ENCODE measurements around the gene PCK2. TPM values are rescaled to one million over a fixed set of nuclear protein-coding genes. Genes with fewer than 3 reads are reported as not detected.
"Not testable (repeated sequence)": the region's sequence is repeated elsewhere in the genome, so short reads cannot be mapped to it uniquely, and the experiment has no call there.

The PCK2 gene
- 2.5 TPM for total RNA-seq
- polyA plus RNA-seq (ENCODE audit: insufficient read depth in 1 of 8, insufficient read length in 8 of 8, low replicate concordance in 1 of 8): 10 to 100 TPM in 1 of 8 donors, 1 to 10 TPM in 7; 3.4 to 15.6 (median 3.9) TPM
- long read RNA-seq, donor 1, partial matches to known transcripts: 0 of 1 reads
- long read RNA-seq, donor 1, other reads (novel, unspliced or antisense): 0 of 1 reads
- long read RNA-seq, donor 2: 0 reads
- long read RNA-seq, donor 3: 0 reads
- long read RNA-seq, donor 4: 0 reads
- long read RNA-seq, donor 5, partial matches to known transcripts: 0 of 3 reads
- long read RNA-seq, donor 5, other reads (novel, unspliced or antisense): 0 of 3 reads
- long read RNA-seq, donor 6, partial matches to known transcripts: 0 of 1 reads
- long read RNA-seq, donor 6, other reads (novel, unspliced or antisense): 0 of 1 reads
- long read RNA-seq, donor 7: 0 reads
- long read RNA-seq, donor 8, partial matches to known transcripts: 0 of 1 reads
- long read RNA-seq, donor 8, other reads (novel, unspliced or antisense): 0 of 1 reads
- long read RNA-seq, donor 9: 0 reads
- long read RNA-seq, donor 10, partial matches to known transcripts: 0 of 1 reads
- long read RNA-seq, donor 10, other reads (novel, unspliced or antisense): 0 of 1 reads
- long read RNA-seq, donor 11: 0 reads

DNA sequence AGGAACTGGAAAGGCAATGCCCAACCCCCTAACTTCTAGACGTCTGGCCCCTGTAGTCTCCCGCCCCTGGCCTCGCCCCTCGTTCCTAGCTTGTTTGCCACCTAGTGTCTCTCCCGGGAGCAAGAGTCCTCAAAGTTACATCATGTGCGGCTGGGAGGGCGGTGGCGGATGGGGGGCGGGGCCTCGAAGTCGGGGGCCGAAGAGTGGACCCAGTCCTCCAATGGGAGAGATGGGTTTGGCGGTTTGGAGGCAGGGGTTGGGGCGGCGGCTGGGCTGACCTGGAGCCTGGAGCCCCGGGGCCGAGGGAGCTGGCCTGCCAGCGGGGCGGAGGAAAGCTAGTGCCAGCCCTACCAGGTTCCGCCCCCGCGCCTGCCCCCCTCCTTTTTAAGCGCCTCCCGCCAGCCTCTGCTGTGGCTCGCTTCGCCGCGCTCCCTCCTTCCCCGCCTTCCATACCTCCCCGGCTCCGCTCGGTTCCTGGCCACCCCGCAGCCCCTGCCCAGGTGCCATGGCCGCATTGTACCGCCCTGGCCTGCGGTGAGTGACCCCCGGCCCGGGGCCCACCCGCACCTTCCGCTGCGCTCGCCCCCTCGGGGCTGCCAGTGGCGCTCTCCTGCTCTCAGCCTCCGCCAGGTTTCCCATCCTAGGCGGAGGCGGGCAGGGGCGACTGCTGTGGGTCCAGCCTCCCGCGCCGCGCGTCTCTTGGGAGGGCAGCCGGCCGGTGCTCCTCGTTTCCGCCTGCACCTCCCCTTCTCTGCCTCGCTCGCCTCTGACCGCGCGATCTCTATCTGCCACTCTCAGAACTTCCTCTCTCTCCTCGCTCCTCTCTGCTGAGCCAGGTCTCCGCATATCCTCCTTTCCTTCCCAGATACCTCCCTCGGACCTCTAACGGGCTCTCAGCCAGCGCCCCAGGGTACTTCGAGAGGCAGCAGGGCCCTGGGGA is at the start of gene PCK2:
Gene PCK2 (plus strand): TSS at position 411 of the 940 bp plus-strand sequence. CDS start 95 bp downstream, at position 506.
- DNase-seq: peak; percentile 81
- H3K27ac ChIP-seq (ENCODE audit: low read length): peak within 1 kb of the TSS; percentile 77

DNA sequence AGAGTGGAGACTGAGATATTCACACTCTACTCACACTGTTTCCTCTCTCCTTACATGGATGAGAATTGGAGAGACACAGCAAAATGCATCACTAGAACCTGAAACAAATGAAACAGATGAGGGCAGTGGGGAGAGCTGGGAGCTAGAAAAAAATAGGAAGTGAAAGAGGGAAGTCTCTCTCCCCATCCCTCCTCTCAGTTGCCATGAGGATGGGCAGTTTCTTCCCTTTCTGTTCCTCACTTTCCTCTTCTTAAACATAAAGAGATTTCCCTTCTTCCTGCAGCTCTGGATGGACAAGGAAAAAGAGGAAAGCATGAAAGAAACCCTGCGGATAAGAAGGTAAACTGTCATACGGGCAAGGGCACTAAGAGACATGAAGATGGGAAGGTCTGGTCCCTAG is 45.1 kb upstream of the PCK2 start:
- H3K27me3 ChIP-seq (ENCODE audit: control insufficient read depth, insufficient read depth, low read length): peaks cover 26% of the 10 kb centered on the region
- WGBS (ENCODE audit: insufficient coverage): no CpG with 5 or more reads among the region's 2 CpGs
- not testable (repeated sequence) for DNase-seq; H3K9me3 ChIP-seq (replicated peaks; ENCODE audit: control insufficient read depth, low read depth, low read length); H3K4me3 ChIP-seq (ENCODE audit: low read length); H3K27ac ChIP-seq (ENCODE audit: low read length); H3K36me3 ChIP-seq (ENCODE audit: control insufficient read depth, insufficient read depth, low read length)
- peaks cover 14% of the 10 kb centered on the region for H3K4me1 ChIP-seq (ENCODE audit: control insufficient read depth, insufficient read depth, low read length)

More for the DNA sequence above, at the start of gene PCK2:
- Histone ChIP-seq H3K27me3 (ENCODE audit: control insufficient read depth, insufficient read depth, low read length) (no peaks in the 10 kb centered on the region), H3K4me1 (ENCODE audit: control insufficient read depth, insufficient read depth, low read length) (peaks cover 25% of the 10 kb centered on the region), H3K4me3 (ENCODE audit: low read length) (peak within 1 kb of the TSS; percentile 76), H3K9me3 (replicated peaks; ENCODE audit: control insufficient read depth, low read depth, low read length) (no peaks in the 10 kb centered on the region), H3K36me3 (ENCODE audit: control insufficient read depth, insufficient read depth, low read length) (no peaks in the 10 kb centered on the region)
- 0% methylated on average over 52 of the region's 68 CpGs for WGBS (ENCODE audit: insufficient coverage)

DNA sequence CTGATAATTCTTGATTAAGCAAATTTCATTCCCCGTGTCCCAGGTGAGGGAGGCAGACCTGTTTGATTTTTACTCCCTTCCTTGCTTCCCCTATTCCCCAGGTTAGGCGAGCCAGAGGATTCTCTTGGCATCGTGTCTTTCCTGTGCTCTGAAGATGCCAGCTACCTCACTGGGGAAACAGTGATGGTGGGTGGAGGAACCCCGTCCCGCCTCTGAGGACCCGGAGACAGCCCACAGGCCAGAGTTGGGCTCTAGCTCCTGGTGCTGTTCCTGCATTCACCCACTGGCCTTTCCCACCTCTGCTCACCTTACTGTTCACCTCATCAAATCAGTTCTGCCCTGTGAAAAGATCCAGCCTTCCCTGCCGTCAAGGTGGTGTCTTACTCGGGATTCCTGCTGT is 43.4 kb upstream of the PCK2 start:
- Histone ChIP-seq H3K4me1 (ENCODE audit: control insufficient read depth, insufficient read depth, low read length) (peaks cover 14% of the 10 kb centered on the region), H3K27me3 (ENCODE audit: control insufficient read depth, insufficient read depth, low read length) (peaks cover 29% of the 10 kb centered on the region)
- H3K9me3 ChIP-seq (replicated peaks; ENCODE audit: control insufficient read depth, low read depth, low read length); H3K4me3 ChIP-seq (ENCODE audit: low read length); DNase-seq; H3K27ac ChIP-seq (ENCODE audit: low read length); H3K36me3 ChIP-seq (ENCODE audit: control insufficient read depth, insufficient read depth, low read length): not testable (repeated sequence)
- 100% methylated on average over 1 of the region's 8 CpGs for WGBS (ENCODE audit: insufficient coverage)

DNA sequence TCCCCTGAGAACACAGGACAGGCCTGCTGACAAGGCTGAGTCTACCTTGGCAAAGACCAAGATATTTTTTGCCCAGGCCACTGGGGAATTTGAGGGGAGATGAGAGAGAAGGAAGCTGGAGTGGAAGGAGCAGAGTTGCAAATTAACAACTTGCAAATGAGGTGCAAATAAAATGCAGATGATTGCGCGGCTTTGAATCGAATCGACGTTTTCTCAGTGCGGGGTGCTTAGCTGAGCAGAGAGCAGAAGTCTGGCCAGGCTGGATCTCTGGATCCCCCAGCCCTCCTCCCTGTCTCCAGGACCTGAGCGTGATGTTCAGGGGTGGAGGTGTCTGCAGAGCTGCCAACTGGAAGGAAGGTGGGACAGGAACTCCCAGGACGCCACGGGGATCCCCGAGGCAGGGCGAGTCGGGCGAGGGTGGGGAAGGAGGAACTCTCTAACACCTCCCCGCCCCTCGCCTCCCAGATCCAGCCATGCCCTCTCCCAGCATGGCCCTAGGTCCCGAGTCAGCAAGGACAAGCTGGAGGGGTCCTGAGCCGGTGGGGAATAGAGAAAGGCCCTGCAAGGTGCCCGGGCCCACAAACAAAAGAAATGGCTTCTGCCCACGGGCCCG is 42.8 kb upstream of the PCK2 start:
- WGBS (ENCODE audit: insufficient coverage): 0% methylated on average over 5 of the region's 20 CpGs
- H3K27me3 ChIP-seq (ENCODE audit: control insufficient read depth, insufficient read depth, low read length): peaks cover 29% of the 10 kb centered on the region
- DNase-seq: no peak
- no peak overlapping the region for H3K27ac ChIP-seq (ENCODE audit: low read length)
- peaks cover 14% of the 10 kb centered on the region for H3K4me1 ChIP-seq (ENCODE audit: control insufficient read depth, insufficient read depth, low read length)
- no peaks in the 10 kb centered on the region for H3K9me3 ChIP-seq (replicated peaks; ENCODE audit: control insufficient read depth, low read depth, low read length)
- peak overlapping the region; percentile 43 for H3K4me3 ChIP-seq (ENCODE audit: low read length)
- H3K36me3 ChIP-seq (ENCODE audit: control insufficient read depth, insufficient read depth, low read length): no peaks in the 10 kb centered on the region

DNA sequence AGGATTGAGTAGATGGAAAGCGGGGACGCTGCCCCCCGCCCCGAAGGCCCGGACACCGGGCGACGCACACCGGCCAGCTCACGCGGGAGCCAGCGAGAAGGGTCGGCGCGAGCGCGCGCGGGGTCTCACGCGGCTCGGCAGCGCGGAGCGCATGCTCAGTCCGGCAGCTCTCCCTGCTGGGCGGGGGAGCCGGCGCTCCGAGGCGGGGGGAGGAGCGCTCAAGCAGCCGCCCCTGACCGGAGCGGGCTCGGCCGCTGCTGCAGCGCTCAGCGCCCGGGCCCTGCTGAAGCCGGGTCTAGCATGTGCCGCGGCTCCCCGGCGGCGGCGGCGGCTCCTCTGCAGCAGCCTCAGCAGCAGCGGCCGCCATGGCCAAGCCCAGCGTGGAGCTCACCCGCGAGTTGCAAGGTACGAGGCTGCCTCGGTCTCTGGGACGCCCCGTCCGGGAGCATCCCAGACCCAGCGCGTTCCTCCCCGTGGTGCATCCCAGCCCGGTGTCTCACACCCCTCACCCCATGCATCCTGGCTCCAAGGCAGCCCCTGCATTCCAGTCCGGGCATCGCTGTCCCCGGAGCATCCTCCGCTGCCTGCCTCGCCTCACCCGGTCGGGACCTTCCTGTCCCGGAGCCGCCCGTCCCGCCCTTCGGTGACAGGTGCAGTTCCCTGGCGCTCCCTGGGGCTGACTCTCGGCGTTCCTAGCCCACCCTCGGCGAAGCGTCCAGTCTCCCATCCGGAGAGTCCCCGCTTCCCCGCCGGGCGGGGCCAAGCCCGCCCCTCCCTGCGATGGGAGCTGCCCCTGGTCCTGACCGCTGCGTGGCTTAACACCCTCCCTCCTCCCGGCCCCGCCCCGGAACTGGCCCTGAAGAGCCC is 42.1 kb upstream of the PCK2 start, which contains the start of gene CARMIL3:
Gene CARMIL3 (plus strand): TSS at position 221 of the 867 bp plus-strand sequence. CDS start 145 bp downstream, at position 366.
- Histone ChIP-seq H3K27me3 (ENCODE audit: control insufficient read depth, insufficient read depth, low read length) (peaks cover 29% of the 10 kb centered on the region), H3K36me3 (ENCODE audit: control insufficient read depth, insufficient read depth, low read length) (no peaks in the 10 kb centered on the region), H3K9me3 (replicated peaks; ENCODE audit: control insufficient read depth, low read depth, low read length) (no peaks in the 10 kb centered on the region), H3K4me3 (ENCODE audit: low read length) (peak within 1 kb of the TSS; percentile 48), H3K27ac (ENCODE audit: low read length) (no peak within 1 kb of the TSS), H3K4me1 (ENCODE audit: control insufficient read depth, insufficient read depth, low read length) (peaks cover 14% of the 10 kb centered on the region)
- under 1% methylated on average over 84 of the region's 92 CpGs for WGBS (ENCODE audit: insufficient coverage)
- peak; percentile 78 for DNase-seq

DNA sequence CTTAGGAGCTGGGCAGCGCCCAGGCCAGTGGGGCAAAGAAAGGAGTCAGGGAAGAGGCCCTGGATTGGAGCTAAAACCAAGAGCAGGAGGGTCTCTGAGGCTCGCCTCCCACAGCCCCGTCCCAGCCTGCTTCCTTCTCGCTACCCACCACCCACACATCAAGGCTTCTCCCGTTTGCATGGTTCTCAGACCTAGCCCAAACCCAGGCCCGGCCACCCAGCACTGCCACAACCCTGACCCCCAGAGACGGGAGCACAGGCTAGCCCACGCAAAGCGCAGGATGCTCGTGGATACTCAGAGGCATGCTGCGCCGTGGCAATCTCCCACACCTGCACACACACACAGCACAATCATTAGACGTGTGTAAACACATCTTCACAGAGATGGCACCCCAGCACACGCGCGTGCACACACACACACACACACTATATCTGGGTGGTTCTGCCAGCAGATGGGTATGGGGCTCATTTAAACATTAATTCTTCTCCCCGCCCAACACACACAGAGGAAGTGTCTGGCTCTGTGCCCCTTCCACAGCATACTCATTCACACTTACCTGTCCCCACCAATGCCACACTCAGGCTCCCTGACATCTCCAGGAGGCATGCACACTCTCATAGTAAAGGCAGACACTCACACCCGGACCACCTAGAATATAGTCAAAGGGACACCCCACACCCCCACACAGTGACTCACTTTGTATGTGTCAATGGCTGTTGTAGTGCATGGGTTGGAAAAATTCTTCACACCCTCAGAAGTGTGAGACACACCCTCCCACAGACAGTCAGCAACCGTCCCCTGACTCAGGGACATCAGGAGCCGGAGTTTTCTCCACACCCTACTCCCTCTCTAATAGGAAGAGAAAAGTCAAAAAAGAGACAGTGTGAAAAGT is 41.2 kb upstream of the PCK2 start:
- H3K9me3 ChIP-seq (replicated peaks; ENCODE audit: control insufficient read depth, low read depth, low read length): no peaks in the 10 kb centered on the region
- DNase-seq: no peak
- no peaks in the 10 kb centered on the region for H3K36me3 ChIP-seq (ENCODE audit: control insufficient read depth, insufficient read depth, low read length)
- H3K27me3 ChIP-seq (ENCODE audit: control insufficient read depth, insufficient read depth, low read length): peaks cover 29% of the 10 kb centered on the region
- H3K4me1 ChIP-seq (ENCODE audit: control insufficient read depth, insufficient read depth, low read length): peaks cover 14% of the 10 kb centered on the region
- no peak overlapping the region for H3K27ac ChIP-seq (ENCODE audit: low read length)
- WGBS (ENCODE audit: insufficient coverage): 28% methylated on average over 9 of the region's 20 CpGs
- H3K4me3 ChIP-seq (ENCODE audit: low read length): peak overlapping the region; percentile 48

DNA sequence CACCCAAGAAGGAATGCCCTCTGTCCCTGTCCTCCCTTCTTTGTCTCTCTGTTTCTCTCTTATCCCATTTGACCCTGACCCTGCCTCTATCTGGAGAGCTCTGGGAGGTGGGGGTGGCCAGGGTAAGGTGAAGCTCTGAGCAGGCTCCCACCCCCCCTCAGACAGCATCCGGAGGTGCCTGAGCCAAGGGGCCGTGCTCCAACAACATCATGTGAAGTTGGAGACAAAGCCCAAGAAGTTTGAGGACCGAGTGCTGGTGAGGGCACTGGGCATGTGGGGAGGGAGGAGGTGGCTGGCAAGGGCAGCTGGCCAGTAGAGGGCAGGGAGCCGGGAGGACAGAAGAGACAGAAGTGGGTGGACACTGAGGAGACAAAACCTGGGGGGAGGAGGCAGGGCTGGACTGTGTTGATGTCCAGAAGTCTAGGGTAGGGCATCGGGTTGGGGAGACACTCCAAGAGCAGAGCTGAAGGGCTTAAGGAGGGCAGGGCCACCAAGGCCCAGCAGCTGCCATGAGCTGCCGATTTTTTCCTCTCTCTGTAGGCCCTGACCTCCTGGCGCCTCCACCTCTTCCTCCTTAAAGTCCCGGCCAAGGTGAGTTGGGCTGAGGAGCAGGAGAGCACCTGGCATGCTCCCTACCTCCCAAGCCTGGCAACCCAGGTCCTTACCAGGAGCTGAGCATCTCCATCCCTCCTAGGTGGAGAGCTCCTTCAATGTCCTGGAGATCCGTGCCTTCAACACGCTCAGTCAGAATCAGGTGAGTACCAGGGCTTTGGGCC is 40.4 kb upstream of the PCK2 start:
- Histone ChIP-seq H3K4me3 (ENCODE audit: low read length) (no peak overlapping the region), H3K27ac (ENCODE audit: low read length) (no peak overlapping the region), H3K9me3 (replicated peaks; ENCODE audit: control insufficient read depth, low read depth, low read length) (no peaks in the 10 kb centered on the region), H3K27me3 (ENCODE audit: control insufficient read depth, insufficient read depth, low read length) (peaks cover 29% of the 10 kb centered on the region), H3K36me3 (ENCODE audit: control insufficient read depth, insufficient read depth, low read length) (no peaks in the 10 kb centered on the region), H3K4me1 (ENCODE audit: control insufficient read depth, insufficient read depth, low read length) (peaks cover 19% of the 10 kb centered on the region)
- 70% methylated on average over 3 of the region's 10 CpGs for WGBS (ENCODE audit: insufficient coverage)
- DNase-seq: no peak

DNA sequence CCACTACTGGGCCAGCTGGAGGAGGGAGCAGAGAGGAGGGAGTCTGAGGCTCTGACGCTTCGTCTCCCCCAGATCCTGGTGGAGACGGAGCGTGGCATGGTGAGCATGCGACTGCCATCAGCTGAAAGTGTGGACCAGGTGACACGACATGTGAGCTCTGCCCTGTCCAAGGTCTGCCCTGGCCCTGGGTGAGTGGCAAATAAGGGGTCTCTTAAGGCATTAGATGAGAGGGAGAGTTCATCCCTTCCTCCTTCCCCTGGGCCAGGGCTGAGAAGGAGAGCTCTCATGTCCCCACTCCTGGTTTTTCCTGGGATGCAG is 39.8 kb upstream of the PCK2 start:
- H3K4me3 ChIP-seq (ENCODE audit: low read length): no peak overlapping the region
- peaks cover 29% of the 10 kb centered on the region for H3K27me3 ChIP-seq (ENCODE audit: control insufficient read depth, insufficient read depth, low read length)
- no peak overlapping the region for H3K27ac ChIP-seq (ENCODE audit: low read length)
- H3K4me1 ChIP-seq (ENCODE audit: control insufficient read depth, insufficient read depth, low read length): peaks cover 19% of the 10 kb centered on the region
- no peaks in the 10 kb centered on the region for H3K36me3 ChIP-seq (ENCODE audit: control insufficient read depth, insufficient read depth, low read length)
- no peaks in the 10 kb centered on the region for H3K9me3 ChIP-seq (replicated peaks; ENCODE audit: control insufficient read depth, low read depth, low read length)
- DNase-seq: no peak
- 65% methylated on average over 5 of the region's 6 CpGs for WGBS (ENCODE audit: insufficient coverage)
